Suprapubic skin (tissue), 4 donors: ENCODE data around the gene LMX1B.

Experiments
- EP300 ChIP-seq: sonication (generic); formaldehyde crosslinking; IDR thresholded peaks from one replicate; pipeline ENCODE4 v1.6.1; 2017; ENCODE audit warnings: antibody characterized with exemption
- POLR2A ChIP-seq, 2 donors: fragments of 450-650 bp; IDR thresholded peaks; one replicate each; pipeline ENCODE4 v1.6.1; 2017; ENCODE audit warnings: antibody characterized with exemption in 2 of 2, mild to moderate bottlenecking in 2 of 2, moderate library complexity in 2 of 2
- POLR2AphosphoS5 ChIP-seq, 3 donors: sonication (generic); formaldehyde crosslinking; IDR thresholded peaks; one replicate each; pipeline ENCODE4 v1.6.1; 2017; ENCODE audit warnings: antibody characterized with exemption in 3 of 3
- TF ChIP-seq, protein P1 (sequence below), 2 donors: fragments of 200-600 bp in 1 of 2; fragments of 450-650 bp in 1 of 2; sonication (generic) in 1 of 2; IDR thresholded peaks; one replicate each; pipeline ENCODE4 v1.5.1; 2016 to 2019; ENCODE audit warnings: antibody characterized with exemption in 2 of 2, mild to moderate bottlenecking in 1 of 2, moderate library complexity in 1 of 2

DNA sequence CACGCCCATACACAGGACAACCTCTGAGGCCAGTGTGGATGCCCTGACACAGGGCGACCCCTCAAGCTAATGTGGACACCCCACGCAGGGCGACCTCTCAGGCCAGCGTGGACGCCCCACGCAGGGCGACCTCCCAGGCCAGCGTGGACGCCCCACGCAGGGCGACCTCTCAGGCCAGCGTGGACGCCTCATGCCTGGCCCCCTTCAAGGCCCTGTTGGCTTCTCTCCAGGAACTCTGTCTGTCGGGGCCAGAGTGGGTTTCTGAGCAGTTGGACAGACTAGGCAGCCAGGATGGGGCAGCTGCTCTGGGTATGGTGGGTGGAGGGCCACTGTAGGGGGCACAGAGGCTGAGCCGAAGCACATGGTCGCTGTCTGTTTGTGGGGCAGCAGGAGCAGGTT lies 47.4 kb downstream of the LMX1B start:
- no peak for TF ChIP-seq POLR2A (IDR thresholded peaks at IDR 0.05)
- TF ChIP-seq, protein P1, sequence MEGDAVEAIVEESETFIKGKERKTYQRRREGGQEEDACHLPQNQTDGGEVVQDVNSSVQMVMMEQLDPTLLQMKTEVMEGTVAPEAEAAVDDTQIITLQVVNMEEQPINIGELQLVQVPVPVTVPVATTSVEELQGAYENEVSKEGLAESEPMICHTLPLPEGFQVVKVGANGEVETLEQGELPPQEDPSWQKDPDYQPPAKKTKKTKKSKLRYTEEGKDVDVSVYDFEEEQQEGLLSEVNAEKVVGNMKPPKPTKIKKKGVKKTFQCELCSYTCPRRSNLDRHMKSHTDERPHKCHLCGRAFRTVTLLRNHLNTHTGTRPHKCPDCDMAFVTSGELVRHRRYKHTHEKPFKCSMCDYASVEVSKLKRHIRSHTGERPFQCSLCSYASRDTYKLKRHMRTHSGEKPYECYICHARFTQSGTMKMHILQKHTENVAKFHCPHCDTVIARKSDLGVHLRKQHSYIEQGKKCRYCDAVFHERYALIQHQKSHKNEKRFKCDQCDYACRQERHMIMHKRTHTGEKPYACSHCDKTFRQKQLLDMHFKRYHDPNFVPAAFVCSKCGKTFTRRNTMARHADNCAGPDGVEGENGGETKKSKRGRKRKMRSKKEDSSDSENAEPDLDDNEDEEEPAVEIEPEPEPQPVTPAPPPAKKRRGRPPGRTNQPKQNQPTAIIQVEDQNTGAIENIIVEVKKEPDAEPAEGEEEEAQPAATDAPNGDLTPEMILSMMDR (IDR thresholded peaks at IDR 0.05) = no peak
- no peak for TF ChIP-seq EP300
- no peak for TF ChIP-seq POLR2AphosphoS5 (IDR thresholded peaks at IDR 0.05)
